ENCODE data around the gene RNF126.

GRCh38 chr19:662962-663681 lies at the start of gene RNF126:
- TF ChIP-seq, protein P1, sequence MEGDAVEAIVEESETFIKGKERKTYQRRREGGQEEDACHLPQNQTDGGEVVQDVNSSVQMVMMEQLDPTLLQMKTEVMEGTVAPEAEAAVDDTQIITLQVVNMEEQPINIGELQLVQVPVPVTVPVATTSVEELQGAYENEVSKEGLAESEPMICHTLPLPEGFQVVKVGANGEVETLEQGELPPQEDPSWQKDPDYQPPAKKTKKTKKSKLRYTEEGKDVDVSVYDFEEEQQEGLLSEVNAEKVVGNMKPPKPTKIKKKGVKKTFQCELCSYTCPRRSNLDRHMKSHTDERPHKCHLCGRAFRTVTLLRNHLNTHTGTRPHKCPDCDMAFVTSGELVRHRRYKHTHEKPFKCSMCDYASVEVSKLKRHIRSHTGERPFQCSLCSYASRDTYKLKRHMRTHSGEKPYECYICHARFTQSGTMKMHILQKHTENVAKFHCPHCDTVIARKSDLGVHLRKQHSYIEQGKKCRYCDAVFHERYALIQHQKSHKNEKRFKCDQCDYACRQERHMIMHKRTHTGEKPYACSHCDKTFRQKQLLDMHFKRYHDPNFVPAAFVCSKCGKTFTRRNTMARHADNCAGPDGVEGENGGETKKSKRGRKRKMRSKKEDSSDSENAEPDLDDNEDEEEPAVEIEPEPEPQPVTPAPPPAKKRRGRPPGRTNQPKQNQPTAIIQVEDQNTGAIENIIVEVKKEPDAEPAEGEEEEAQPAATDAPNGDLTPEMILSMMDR (IDR thresholded peaks at IDR 0.05; ENCODE audit: low read depth, low read length, poor library complexity, severe bottlenecking), result no peak
- no peak for TF ChIP-seq EZH2phosphoT487 (IDR thresholded peaks at IDR 0.05; ENCODE audit: borderline replicate concordance, low read length)

Measured in DOHH2 (cell line).